CD4-positive, alpha-beta T cell treated with Interleukin-12 subunit alpha and Interleukin-12 subunit beta, for 1 hour (primary cell): ENCODE results near the gene REPIN1.

Source experiments
- DNase-seq: peaks from one replicate; pipeline ENCODE4 v3.0.0-alpha.2; 2020

Gene REPIN1

GRCh38 chr7:150337659-150338081 lies 31.0 kb upstream of the REPIN1 start:
- no peak for DNase-seq

- DNase-seq: no peak
These were observed 30.3 kb upstream of the REPIN1 start for GRCh38 chr7:150338166-150338829.

- no peak for DNase-seq
These were observed 29.2 kb upstream of the REPIN1 start for GRCh38 chr7:150339409-150339809.

GRCh38 chr7:150340024-150340749 lies 28.4 kb upstream of the REPIN1 start:
- no peak for DNase-seq

GRCh38 chr7:150340875-150341262 lies 27.8 kb upstream of the REPIN1 start:
- no peak for DNase-seq

GRCh38 chr7:150341263-150342120 lies 27.1 kb upstream of the REPIN1 start, which contains the start of gene RARRES2:
TSS of gene RARRES2 (minus strand) at chr7:150341629. CDS start at chr7:150340609, 1,020 bp downstream.
- DNase-seq: no peak

GRCh38 chr7:150342121-150342408 lies 26.6 kb upstream of the REPIN1 start:
- no peak for DNase-seq

- no peak for DNase-seq
These were observed 25.4 kb upstream of the REPIN1 start for GRCh38 chr7:150343225-150343624.

- no peak for DNase-seq
These were observed 24.3 kb upstream of the REPIN1 start for GRCh38 chr7:150344299-150344698.

- DNase-seq: no peak
These were observed 23.6 kb upstream of the REPIN1 start for GRCh38 chr7:150345012-150345411.

- DNase-seq: no peak
These were observed 21.7 kb upstream of the REPIN1 start for GRCh38 chr7:150346922-150347321.

GRCh38 chr7:150351587-150352194 lies 16.9 kb upstream of the REPIN1 start:
- DNase-seq: no peak

- DNase-seq: no peak
These were observed 13.0 kb upstream of the REPIN1 start for GRCh38 chr7:150355666-150356059.

GRCh38 chr7:150356265-150356897 lies 12.2 kb upstream of the REPIN1 start:
- DNase-seq: peak; percentile 59

- DNase-seq: peak; percentile 80
These were observed 11.4 kb upstream of the REPIN1 start for GRCh38 chr7:150357270-150357669.

GRCh38 chr7:150357771-150358427 lies 10.7 kb upstream of the REPIN1 start:
- no peak for DNase-seq

- DNase-seq: no peak
These were observed 10.2 kb upstream of the REPIN1 start for GRCh38 chr7:150358433-150358832.

- DNase-seq: peak; percentile 31
These were observed 9.5 kb upstream of the REPIN1 start for GRCh38 chr7:150358988-150359621.

- no peak for DNase-seq
These were observed 8.8 kb upstream of the REPIN1 start for GRCh38 chr7:150359622-150360362.

GRCh38 chr7:150360363-150361058 lies 8.1 kb upstream of the REPIN1 start:
- DNase-seq: no peak
